ENCODE results near the gene HCFC1R1.

Gene HCFC1R1

DNA sequence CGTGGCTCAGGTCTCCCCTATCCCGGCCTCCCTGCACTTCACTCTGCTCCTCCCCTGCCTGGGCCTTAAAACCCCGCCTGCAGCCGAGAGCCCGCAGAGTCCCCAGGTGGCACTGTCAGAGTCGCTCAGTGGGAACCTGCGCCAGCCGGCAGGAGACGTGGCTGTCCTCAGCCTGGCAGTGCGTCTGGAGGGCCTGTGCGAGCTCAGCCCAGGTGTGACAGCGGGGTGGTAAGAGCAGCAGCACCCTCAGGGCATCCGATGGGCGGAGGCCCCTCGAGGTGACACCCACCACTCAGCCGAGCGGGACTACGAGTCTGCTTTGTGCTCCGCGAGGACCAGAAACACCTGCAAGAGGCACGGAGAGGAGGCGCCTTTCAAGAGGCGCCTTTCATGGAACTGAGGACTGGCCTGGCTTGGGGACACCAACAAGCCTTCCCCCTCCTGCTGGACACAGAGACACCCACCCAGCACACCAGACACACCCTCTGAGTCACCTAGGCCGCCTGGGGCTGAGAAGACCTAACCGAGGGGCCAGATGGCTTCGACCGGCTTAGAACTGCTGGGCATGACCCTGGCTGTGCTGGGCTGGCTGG lies 10.8 kb downstream of the HCFC1R1 start, which contains the start of gene CLDN9:
TSS of gene CLDN9 (plus strand) at position 96 of the 593 bp plus-strand sequence. CDS start at position 536, 440 bp downstream.
- TF ChIP-seq, protein P1, sequence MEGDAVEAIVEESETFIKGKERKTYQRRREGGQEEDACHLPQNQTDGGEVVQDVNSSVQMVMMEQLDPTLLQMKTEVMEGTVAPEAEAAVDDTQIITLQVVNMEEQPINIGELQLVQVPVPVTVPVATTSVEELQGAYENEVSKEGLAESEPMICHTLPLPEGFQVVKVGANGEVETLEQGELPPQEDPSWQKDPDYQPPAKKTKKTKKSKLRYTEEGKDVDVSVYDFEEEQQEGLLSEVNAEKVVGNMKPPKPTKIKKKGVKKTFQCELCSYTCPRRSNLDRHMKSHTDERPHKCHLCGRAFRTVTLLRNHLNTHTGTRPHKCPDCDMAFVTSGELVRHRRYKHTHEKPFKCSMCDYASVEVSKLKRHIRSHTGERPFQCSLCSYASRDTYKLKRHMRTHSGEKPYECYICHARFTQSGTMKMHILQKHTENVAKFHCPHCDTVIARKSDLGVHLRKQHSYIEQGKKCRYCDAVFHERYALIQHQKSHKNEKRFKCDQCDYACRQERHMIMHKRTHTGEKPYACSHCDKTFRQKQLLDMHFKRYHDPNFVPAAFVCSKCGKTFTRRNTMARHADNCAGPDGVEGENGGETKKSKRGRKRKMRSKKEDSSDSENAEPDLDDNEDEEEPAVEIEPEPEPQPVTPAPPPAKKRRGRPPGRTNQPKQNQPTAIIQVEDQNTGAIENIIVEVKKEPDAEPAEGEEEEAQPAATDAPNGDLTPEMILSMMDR (IDR thresholded peaks at IDR 0.05): no peak

DNA sequence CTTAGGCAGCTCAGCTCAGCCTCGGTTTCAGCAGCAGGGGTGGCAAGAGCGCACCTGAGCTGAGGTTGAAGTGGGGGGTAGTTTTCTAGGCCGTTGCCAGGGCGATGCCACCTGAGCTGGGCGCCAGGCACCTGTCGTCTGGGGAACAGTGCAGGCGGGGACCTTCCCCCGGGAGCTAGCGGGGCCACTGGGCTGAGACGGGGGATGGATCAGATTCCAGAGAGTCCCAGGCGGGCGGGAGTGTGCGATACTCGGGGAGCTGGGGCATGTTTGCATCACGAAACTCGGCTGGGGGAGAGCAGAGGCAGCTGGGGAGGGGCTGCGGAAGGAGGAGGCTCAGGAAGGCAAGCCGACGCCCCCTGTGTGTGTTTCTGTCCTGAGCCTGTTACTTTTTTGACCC lies 11.5 kb downstream of the HCFC1R1 start:
- TF ChIP-seq, protein P1 (IDR thresholded peaks at IDR 0.05): no peak

DNA sequence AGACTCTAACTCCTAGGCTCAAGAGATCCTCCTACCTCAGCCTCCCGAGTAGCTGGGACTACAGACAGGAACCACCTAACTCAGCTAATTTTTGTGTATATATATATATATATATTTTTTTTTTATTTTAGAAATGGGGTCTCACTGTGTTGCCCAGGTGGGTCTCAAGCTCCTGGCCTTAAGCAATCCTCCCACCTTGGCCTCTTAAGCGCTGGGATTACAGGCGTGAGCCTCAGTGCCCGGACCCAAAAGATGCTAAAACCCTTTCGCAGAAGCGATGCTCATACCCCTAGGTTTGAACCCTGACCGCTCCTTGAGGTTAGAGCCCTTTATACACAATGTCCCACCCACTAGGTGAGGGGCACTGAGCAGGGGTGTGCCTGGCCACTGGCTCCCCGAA lies 13.2 kb downstream of the HCFC1R1 start:
- TF ChIP-seq, protein P1 (IDR thresholded peaks at IDR 0.05): no peak

DNA sequence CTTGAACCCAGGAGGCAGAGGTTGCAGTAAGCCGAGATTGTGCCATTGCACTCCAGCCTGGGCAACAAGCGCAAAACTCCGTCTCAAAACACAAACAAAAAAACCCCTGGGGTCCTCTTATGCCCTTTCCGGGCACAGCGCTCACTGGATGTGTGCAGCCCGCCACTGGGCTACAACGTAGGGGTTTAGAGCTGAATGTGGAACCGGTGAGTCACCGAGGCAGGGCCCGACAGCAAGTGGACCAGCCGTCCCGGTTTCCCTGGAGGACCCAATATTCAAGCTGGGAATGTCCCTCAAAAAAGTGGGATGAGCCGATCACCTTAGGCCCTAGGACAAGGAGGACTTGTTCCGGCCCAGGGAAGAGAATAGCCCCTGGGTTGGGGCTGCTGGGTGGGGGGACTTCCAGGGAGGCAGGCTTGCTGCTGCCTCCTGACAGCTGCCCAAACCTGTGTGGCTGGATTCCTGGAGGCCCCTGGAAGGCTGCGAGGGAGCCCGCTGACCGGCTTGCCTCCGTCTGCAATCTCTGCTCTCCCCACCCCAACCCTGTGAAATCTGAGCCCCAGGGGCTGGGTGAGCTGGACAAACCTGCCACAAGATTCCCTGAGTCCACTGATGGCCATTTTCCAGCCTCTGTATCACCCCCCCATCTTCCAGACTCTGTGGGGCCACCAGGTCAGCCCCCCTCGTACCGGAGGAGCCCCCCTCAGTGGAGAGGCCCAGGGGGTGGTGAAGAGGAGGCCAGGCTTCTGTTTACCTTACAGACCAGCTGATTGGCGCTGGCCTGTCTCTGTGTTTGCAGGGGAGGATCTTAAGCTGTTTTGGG lies 14.0 kb downstream of the HCFC1R1 start:
- TF ChIP-seq, protein P1 (IDR thresholded peaks at IDR 0.05): no peak

DNA sequence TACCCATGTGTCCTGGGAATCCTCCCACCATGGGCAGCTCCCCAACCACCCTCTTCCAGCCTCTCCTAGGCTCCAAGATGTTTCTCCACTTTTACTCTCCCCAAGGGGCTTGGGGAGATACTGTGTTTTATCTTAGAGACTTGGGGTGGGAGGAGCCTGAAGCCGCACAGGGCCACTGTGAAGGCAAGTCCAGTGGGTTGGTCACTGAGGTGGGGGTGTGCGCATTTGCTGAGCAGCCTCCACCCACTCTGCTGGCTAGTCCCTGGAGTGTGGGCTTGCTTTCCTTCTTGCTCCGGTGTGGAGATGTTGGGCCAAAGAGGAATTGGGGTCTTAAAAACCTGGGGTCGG lies 15.1 kb downstream of the HCFC1R1 start:
- TF ChIP-seq, protein P1 (IDR thresholded peaks at IDR 0.05): no peak

DNA sequence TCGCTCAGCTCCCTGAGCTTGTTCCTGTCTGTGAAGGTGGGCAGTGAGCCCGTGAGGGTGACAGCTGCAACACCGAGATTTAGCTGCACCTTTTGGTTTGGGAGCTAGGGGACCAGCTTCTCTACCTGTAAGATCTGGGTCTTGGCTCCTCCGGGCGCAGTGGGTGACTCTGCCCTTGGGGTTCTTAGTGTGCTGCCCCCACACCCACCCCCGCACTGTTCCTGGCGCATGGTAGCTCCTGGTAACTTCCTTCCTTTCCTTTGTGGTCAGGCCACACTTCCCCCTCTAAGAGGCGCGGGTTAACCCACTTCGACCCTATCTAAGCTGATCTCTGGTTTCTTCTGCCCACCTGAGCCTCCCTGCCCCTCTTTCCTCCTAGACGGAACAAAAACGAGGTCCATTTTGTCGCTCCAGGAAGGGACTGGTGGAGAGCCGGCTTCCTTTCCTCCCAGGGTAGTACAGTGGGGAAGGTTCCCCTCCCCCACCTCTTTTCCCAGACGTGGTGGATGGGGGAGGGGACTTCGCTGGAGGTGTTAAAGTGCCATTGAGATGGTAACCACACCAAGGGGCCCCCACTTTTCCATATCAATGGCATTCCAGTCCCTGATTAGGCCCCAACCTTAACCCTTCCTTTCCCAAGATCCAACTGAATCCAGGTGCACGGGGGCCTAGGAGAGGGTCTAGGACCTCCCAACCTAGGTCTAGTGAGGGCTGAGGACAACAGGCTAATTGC lies 15.6 kb downstream of the HCFC1R1 start:
- TF ChIP-seq, protein P1 (IDR thresholded peaks at IDR 0.05): no peak

DNA sequence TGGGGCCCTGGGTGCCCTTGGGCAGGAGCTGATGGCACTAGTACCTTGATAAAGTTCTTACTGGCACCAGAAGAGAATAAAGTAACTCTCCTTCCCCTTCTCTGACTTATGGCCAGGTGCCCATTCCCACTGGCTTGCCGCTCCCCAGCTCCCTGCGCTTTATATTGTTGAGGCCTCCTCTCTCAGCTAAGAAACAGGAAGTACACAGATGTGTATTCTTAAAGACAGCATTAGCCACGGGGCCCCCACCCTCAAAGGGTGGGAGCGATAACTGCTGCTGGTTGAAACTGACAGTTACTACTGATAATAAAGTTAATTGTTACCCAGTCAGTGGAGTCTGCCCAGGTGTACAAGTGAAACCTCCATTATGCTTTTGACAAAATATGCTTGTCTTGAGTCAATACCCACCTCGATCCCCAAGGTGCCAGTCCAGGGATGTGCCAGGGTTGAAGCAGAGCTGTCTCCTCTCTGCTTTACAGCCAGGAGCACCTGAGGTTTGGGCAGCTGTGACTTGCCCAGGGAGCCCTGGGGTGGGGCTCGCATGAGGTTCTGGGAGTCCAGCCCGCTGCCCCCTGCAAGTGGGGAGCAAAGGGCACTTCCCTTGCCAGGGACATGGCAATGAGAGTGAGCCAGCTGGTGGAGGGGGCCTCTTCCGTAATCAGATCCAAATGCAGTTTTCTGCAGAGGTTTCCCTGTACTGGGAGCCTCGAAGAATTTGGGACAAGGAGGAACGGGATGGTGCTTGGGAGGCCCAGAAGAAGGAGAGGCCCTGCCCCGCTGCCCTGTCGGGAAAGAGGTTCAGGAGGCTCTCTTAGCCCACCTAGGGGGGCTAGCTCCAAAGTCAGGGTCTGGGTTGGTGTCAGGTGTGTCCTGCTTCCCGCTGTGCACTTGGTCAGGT lies 16.4 kb downstream of the HCFC1R1 start:
- TF ChIP-seq, protein P1 (IDR thresholded peaks at IDR 0.05): no peak
